Memory B cell (primary cell): Measurements from ENCODE around the gene NHS.

Source experiments
- ATAC-seq: fragments of 150-1000 bp; cut with Tn5 transposase; 2 replicates; pipeline ENCODE4 v1.10.0; 2021; ENCODE audit warnings: low read depth, mild to moderate bottlenecking, moderate library complexity
- DNase-seq, 2 donors: peaks; one replicate each; pipeline ENCODE4 v3.0.0; 2022; ENCODE audit warnings: low spot score in 2 of 2
- H3K27ac Mint-ChIP-seq: one replicate; pipeline ENCODE4 v1.8.0; 2022; ENCODE audit warnings: mild to moderate bottlenecking, moderate library complexity, mixed read lengths
- H3K27me3 Mint-ChIP-seq: one replicate; pipeline ENCODE4 v1.8.0; 2022; ENCODE audit warnings: mixed read lengths
- H3K36me3 Mint-ChIP-seq: one replicate; pipeline ENCODE4 v1.8.0; 2022; ENCODE audit warnings: mild to moderate bottlenecking, mixed read lengths
- H3K4me1 Mint-ChIP-seq: one replicate; pipeline ENCODE4 v1.8.0; 2022; ENCODE audit warnings: mixed read lengths
- H3K4me3 Mint-ChIP-seq: one replicate; pipeline ENCODE4 v1.8.0; 2022; ENCODE audit warnings: mild to moderate bottlenecking, moderate library complexity, mixed read lengths
- H3K9me3 Mint-ChIP-seq: one replicate; pipeline ENCODE4 v1.8.0; 2022; ENCODE audit warnings: mixed read lengths

The NHS gene

DNA sequence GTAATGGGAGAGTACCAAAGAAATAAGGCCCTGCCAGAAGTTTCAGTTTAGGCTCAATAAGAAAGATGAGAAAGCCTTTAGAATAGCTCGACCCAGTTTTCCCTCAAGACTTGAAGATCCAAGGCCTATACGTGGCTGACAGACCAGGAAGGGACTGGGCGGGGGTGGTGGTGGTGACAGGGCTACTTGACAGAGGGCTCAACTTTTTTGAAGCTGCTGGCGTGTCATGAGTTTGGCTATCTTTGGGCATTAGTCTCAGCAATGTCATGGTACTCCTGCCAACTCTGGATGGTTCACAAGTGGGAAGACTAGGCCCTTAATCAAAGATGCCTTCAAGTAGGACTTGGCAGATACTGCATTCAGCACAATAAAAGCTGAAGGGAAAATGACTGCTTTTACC is 262.2 kb downstream of the NHS start:
- DNase-seq (no peak), ATAC-seq (no peak)
- Mint-ChIP-seq H3K9me3 (no peaks in the 10 kb centered on the region), H3K4me1 (no peaks in the 10 kb centered on the region), H3K27ac (no peak overlapping the region), H3K4me3 (no peak overlapping the region), H3K36me3 (no peaks in the 10 kb centered on the region), H3K27me3 (no peaks in the 10 kb centered on the region)

DNA sequence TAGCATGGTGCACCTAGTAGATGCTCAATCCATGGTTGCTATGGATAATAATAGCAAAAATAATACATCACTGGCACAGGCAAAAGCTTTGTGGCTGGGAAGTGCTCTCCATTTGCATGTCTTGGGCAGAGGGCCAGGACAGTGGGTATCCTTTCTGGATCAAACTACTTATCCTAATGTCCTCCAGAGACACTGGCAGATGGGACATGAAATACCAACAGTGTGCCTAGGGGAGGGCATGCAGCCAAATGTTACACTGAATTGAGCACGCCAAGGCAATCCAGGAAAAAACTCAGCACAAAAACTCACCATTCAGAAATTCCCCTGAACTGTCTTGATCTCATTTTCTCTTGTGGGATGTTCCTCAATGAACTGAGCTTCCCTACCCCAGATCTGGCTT is 263.7 kb downstream of the NHS start:
- no peaks in the 10 kb centered on the region for H3K9me3 Mint-ChIP-seq
- no peaks in the 10 kb centered on the region for H3K36me3 Mint-ChIP-seq
- H3K4me1 Mint-ChIP-seq: no peaks in the 10 kb centered on the region
- ATAC-seq (no peak), DNase-seq (no peak)
- H3K4me3 Mint-ChIP-seq: no peak overlapping the region
- no peaks in the 10 kb centered on the region for H3K27me3 Mint-ChIP-seq
- no peak overlapping the region for H3K27ac Mint-ChIP-seq

DNA sequence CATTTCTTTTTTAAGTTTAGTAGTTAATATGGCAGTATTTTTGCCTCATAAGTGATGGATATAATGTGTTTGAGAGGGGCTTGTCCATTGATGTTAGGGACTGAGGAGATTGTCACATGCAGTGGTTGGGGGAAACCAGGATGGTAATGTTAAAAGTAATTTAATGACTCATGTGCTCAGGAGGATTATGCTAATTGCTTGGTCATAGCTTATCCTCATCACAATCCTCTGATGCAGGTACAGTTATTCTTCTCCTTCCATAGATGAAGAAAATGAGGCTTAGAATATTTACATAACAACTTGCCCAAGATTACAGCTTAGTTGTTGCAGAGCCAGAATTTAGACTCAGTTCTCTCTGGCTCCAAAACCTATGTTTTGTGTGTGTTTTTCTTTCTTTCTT is 267.9 kb downstream of the NHS start:
- no peak for DNase-seq
- no peak for ATAC-seq
- H3K27me3 Mint-ChIP-seq: no peaks in the 10 kb centered on the region
- H3K4me1 Mint-ChIP-seq: no peaks in the 10 kb centered on the region
- no peak overlapping the region for H3K27ac Mint-ChIP-seq
- H3K36me3 Mint-ChIP-seq: no peaks in the 10 kb centered on the region
- no peaks in the 10 kb centered on the region for H3K9me3 Mint-ChIP-seq
- H3K4me3 Mint-ChIP-seq: no peak overlapping the region

DNA sequence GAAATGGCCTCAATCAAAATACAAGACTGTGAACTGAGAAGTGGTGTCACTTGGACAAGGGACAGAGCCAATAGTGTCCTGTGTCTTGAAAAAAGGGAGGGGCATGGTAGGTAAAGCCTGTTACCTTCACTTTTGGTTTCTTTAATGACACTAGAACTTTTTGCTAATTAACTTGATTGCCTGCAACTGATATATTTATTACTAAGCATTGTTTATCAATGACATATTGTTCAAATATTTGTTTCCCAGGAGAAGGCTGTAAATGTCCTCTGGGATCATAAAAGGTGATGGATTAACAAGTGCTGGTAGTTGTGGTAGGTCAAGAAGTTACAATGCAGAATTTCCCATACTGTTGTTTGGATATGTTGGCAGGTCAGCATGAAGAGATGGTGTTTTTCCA is 268.5 kb downstream of the NHS start:
- Mint-ChIP-seq H3K36me3 (no peaks in the 10 kb centered on the region), H3K27ac (no peak overlapping the region), H3K4me3 (no peak overlapping the region), H3K9me3 (no peaks in the 10 kb centered on the region), H3K4me1 (no peaks in the 10 kb centered on the region), H3K27me3 (no peaks in the 10 kb centered on the region)
- DNase-seq (no peak), ATAC-seq (no peak)

DNA sequence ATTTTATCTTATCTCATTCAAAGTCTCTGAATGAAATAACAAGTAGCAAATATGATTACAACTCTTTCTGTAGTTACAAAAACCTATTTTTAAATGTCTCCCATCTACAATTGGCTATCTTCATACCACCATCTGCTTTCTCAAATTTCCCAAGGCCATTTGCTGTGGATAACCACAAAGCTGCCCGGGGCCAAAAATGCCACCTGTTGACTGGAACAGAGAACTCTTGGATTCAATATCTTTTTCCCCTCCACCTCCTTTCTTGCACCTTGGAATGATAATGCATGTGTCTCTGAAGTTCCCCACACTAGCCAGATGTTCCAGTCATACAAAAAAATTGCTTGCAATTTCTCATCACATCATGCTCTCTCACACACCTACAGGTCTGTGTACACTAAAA is 269.0 kb downstream of the NHS start:
- H3K4me1 Mint-ChIP-seq: no peaks in the 10 kb centered on the region
- no peak for DNase-seq
- no peak for ATAC-seq
- H3K4me3 Mint-ChIP-seq: no peak overlapping the region
- no peaks in the 10 kb centered on the region for H3K9me3 Mint-ChIP-seq
- no peaks in the 10 kb centered on the region for H3K36me3 Mint-ChIP-seq
- no peaks in the 10 kb centered on the region for H3K27me3 Mint-ChIP-seq
- H3K27ac Mint-ChIP-seq: no peak overlapping the region

DNA sequence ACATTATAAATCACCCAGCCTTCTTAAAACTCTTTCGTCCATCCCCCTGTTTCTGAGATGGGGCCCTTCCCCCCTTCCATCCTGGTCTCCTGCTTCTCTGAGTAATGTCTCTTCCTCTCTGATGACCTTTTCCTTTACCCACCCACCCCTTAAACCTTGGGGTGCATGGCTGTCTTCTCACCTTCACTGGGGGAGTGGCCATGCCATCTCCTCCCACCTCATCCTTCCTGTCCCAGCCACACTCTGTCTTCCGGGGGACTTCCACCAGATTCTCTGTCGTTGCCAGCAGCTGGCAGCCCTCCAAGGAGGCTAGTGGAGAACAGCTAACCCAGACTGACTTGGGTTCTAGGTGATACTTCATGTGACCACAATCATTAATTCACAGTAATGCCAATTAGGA is 279.1 kb downstream of the NHS start:
- H3K4me3 Mint-ChIP-seq: no peak overlapping the region
- H3K9me3 Mint-ChIP-seq: no peaks in the 10 kb centered on the region
- H3K27me3 Mint-ChIP-seq: peaks cover 10% of the 10 kb centered on the region
- H3K36me3 Mint-ChIP-seq: no peaks in the 10 kb centered on the region
- no peak for DNase-seq
- H3K27ac Mint-ChIP-seq: no peak overlapping the region
- no peak for ATAC-seq
- H3K4me1 Mint-ChIP-seq: no peaks in the 10 kb centered on the region

DNA sequence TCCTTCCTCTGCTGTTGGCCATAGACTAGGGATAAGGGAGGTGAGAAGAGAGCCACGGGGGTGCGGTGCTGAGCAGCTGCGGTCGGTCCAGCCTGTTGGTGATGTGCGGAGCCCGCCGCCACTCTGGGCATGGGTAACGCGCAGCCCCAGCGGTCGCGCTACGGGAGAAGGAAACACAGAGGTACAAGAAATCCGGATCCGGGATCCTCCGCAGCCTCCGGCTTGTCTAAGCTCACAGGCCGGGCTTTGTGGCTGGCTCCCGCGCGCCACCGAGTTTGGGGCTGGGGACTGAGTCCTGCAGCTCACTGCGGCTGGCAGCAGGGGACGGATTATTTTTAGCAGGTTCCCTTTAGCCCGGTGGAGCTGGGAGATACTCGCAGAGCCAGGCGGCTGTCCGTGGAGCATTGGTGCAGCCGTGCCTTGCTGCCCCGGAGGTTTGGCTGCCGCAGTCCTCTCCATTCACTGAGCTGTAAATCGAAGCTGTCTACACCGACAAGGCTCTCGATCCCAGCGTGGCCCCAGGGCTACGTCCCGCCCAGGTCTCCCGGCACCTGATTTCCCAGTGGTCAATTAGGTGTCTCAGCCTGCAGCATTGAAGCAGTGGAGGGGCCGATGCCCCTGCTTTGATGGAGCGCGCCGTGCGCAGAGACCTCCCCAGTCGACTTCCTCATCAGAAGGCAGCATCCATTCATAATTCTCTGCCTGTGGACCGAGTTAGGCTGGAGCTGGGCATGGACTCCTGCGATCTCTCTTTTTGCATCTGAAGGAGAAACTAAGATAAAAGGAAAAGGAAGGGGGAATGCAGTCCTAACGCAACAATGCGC is 280.4 kb downstream of the NHS start:
- no peak for DNase-seq
- Mint-ChIP-seq H3K27me3 (peaks cover 9% of the 10 kb centered on the region), H3K4me1 (no peaks in the 10 kb centered on the region), H3K27ac (no peak overlapping the region), H3K4me3 (no peak overlapping the region), H3K9me3 (no peaks in the 10 kb centered on the region), H3K36me3 (no peaks in the 10 kb centered on the region)
- no peak for ATAC-seq

DNA sequence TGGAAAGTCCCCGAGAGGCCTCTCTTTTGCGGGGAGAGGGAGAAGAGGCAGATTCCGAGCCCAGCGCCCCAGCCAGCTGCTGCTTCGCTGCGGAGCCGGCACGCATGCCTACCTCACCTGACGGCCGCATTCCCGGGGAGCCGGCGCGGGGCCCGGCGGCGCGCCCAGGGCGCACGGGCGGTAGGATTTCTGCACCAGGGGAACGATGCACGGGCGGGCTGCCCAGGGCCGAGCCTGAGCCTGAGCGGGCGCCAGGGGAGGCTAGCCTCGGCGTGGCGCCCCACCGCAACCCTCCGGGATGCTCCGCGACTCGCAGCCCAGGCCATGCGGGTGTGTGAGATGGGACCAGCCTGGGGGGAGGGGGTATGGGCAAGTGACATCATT is 281.0 kb downstream of the NHS start:
- H3K9me3 Mint-ChIP-seq: no peaks in the 10 kb centered on the region
- DNase-seq (no peak), ATAC-seq (no peak)
- no peaks in the 10 kb centered on the region for H3K4me1 Mint-ChIP-seq
- no peak overlapping the region for H3K4me3 Mint-ChIP-seq
- no peaks in the 10 kb centered on the region for H3K36me3 Mint-ChIP-seq
- peaks cover 9% of the 10 kb centered on the region for H3K27me3 Mint-ChIP-seq
- no peak overlapping the region for H3K27ac Mint-ChIP-seq

DNA sequence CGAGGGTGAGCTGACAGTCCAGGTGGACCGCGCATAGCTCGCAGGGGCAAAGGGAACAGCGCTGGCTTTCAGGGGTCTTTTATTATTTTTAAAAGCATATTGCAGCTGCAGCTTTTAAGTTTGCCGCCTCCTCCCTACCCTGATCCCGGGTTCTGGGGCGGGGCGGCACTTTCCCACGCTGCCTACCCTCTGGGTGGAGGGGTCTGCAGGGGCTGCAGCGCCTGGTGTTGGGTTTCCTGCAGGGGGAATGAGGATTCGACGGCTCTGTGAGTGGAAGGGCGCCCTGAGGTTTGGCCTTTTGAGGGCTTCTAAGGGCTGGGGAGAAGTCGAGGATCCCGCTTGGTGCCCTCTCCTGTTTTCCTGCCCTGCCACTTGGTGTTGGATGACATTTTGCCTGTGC is 281.6 kb downstream of the NHS start:
- DNase-seq (no peak), ATAC-seq (no peak)
- Mint-ChIP-seq H3K27me3 (peaks cover 9% of the 10 kb centered on the region), H3K4me1 (no peaks in the 10 kb centered on the region), H3K4me3 (no peak overlapping the region), H3K36me3 (no peaks in the 10 kb centered on the region), H3K27ac (no peak overlapping the region), H3K9me3 (no peaks in the 10 kb centered on the region)

DNA sequence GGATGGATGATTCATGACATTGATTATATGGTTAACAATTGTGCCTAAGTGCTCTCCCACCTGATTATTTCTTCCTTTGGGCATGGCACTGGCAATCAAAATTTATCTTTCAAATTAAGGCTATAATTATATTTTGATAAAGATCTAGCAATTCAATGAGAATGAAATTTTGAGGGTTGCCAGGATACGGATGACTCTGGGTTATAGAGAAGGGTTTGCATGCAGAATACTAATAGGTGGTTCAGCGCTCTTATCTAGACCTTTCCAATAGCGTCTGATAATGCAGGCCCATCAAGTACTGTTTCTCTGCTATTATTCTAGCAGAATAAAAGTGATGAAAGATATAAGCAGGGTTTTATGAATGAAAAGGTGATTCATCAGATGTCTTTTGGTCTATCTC is 287.4 kb downstream of the NHS start:
- no peak for DNase-seq
- Mint-ChIP-seq H3K27ac (no peak overlapping the region), H3K27me3 (no peaks in the 10 kb centered on the region), H3K4me1 (no peaks in the 10 kb centered on the region), H3K36me3 (no peaks in the 10 kb centered on the region), H3K9me3 (no peaks in the 10 kb centered on the region), H3K4me3 (no peak overlapping the region)
- no peak for ATAC-seq

DNA sequence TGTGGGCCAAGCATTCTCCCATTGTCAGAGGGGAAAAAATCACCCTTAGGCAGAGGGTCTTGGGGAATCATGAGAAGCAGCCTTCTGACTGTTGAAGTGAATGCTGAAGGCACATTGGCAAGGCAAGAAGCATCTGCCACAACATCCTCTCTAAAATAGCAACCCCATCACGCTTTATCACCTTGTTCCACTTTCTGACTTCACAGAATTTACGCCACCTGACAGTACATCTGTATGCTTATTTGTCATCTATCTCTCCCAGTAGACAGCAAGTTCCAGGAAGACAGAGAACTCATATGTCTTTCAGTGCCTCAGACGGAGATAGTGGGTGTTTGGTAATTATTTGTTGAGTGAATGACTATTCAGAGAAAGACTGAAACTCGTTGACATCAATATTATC is 293.9 kb downstream of the NHS start:
- Mint-ChIP-seq H3K4me3 (no peak overlapping the region), H3K9me3 (no peaks in the 10 kb centered on the region)

DNA sequence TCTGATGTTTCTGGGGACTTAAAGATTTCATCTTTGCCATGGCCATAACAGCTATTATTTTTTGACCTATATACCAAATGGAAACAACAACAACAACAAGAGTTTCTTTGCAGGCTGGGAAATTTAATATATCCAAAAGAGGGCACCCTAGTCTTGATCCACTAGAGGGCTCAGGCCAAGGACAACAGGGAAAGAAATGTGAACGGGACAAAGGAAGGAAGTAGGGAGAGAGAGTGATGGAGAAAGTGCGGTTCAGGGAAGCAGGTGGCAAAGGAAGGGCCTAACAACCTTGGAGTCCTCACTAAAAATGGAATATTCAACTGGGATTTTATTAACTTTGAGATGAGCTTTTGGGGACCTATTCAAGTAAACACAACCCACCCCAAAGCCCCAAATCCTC is 294.5 kb downstream of the NHS start:
- no peak overlapping the region for H3K4me3 Mint-ChIP-seq
- DNase-seq (no peak), ATAC-seq (no peak)
- H3K27ac Mint-ChIP-seq: no peak overlapping the region
- peaks cover 5% of the 10 kb centered on the region for H3K27me3 Mint-ChIP-seq
- no peaks in the 10 kb centered on the region for H3K36me3 Mint-ChIP-seq
- no peaks in the 10 kb centered on the region for H3K4me1 Mint-ChIP-seq
- H3K9me3 Mint-ChIP-seq: no peaks in the 10 kb centered on the region

More for the DNA sequence above, 293.9 kb downstream of the NHS start:
- no peaks in the 10 kb centered on the region for H3K36me3 Mint-ChIP-seq
- H3K27me3 Mint-ChIP-seq: peaks cover 5% of the 10 kb centered on the region
- no peak overlapping the region for H3K27ac Mint-ChIP-seq
- DNase-seq (no peak), ATAC-seq (no peak)
- no peaks in the 10 kb centered on the region for H3K4me1 Mint-ChIP-seq

DNA sequence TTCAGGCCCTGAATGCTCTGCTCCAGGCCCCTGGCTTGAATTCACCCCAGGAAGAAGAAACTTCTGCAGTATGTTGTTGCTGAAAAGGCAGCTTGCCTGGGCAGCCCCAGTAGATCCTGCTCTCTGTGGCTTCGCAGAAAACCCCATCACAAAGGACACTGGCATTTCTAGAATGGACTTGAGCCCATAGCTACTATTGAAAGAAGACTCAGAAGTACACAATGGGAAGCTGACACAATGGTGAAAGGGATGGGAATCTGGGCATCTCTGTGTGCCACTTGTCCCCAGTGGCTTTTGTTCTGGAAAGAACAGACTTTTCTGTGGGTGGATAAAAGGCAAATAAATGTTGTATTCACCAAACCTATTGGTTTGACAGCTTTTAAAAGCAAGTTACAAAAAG is 294.9 kb downstream of the NHS start:
- no peak for DNase-seq
- no peaks in the 10 kb centered on the region for H3K9me3 Mint-ChIP-seq
- H3K36me3 Mint-ChIP-seq: no peaks in the 10 kb centered on the region

DNA sequence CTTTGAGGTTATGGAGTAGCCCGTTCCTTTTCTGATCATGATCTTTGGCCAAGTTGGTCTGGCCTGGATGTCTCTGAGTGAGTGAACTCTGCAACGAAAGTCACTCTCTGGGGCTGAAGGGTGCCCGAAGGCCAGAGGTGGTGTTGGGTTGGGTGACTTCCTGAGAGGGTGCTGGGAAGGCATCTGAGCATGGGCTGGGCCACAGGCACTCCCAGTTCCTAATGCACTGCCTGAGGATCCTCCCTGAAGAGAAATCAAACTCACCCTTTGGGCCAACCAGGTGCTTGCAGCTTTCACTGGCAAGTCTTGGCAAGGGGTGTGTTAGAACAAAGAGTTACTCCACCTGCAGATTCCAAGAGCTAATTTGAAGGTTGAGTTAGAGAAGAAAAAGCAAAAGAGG is 295.9 kb downstream of the NHS start:
- no peaks in the 10 kb centered on the region for H3K36me3 Mint-ChIP-seq
- H3K4me3 Mint-ChIP-seq: no peak overlapping the region
- H3K27me3 Mint-ChIP-seq: peaks cover 5% of the 10 kb centered on the region
- ATAC-seq: no peak
- H3K9me3 Mint-ChIP-seq: no peaks in the 10 kb centered on the region
- DNase-seq: no peak
- H3K4me1 Mint-ChIP-seq: no peaks in the 10 kb centered on the region
- H3K27ac Mint-ChIP-seq: no peak overlapping the region

More for the DNA sequence above, 294.9 kb downstream of the NHS start:
- H3K4me3 Mint-ChIP-seq: no peak overlapping the region
- peaks cover 5% of the 10 kb centered on the region for H3K27me3 Mint-ChIP-seq
- H3K4me1 Mint-ChIP-seq: no peaks in the 10 kb centered on the region
- ATAC-seq: no peak
- H3K27ac Mint-ChIP-seq: no peak overlapping the region

DNA sequence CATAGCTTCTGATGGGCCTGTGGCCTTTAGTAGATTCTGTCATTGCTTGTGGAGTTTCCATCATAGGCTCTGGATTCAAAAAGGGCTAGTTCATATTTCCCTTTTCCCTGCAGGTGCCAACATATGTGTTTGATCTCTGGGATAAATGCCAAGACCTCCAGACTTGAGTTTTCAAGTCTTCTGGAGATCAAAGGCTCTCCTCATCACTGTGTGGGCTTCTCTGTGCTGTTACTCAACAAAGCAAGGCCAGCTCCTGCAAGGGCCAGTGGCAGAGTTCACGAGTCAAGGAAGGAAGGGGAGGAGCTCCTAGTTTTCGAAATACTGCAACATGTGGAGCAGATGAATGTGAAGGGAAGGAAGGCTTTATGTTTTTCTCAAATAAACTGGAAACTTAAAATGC is 299.6 kb downstream of the NHS start:
- Mint-ChIP-seq H3K27me3 (peaks cover 3% of the 10 kb centered on the region), H3K4me3 (no peak overlapping the region), H3K4me1 (no peaks in the 10 kb centered on the region), H3K9me3 (no peaks in the 10 kb centered on the region), H3K27ac (no peak overlapping the region), H3K36me3 (no peaks in the 10 kb centered on the region)
- no peak for DNase-seq
- ATAC-seq: no peak
